NB4 (cell line): ENCODE data around the gene AMELX.

ENCODE experiments used
- DNase-seq: peaks from one replicate; pipeline ENCODE4 v3.0.0; 2010; ENCODE audit warnings: low read depth
- H3K4me3 ChIP-seq: one replicate; pipeline ENCODE4 v1.5.1; 2011; ENCODE audit warnings: mild to moderate bottlenecking, low read depth, low read length, moderate library complexity
- CTCF ChIP-seq: IDR thresholded peaks from one replicate; pipeline ENCODE4 v1.5.1; 2012; ENCODE audit warnings: low read depth, low read length
- MYC ChIP-seq: IDR thresholded peaks from 2 replicates; pipeline ENCODE4 v1.6.1; 2011; ENCODE audit warnings: low read depth, low read length
- POLR2A ChIP-seq: IDR thresholded peaks from 2 replicates; pipeline ENCODE4 v1.6.1; 2011; ENCODE audit warnings: mild to moderate bottlenecking; ENCODE audit not compliant: insufficient read length; ENCODE audit errors: extremely low read depth
- TF ChIP-seq, protein P1 (sequence below): IDR thresholded peaks from 2 replicates; pipeline ENCODE4 v1.6.1; 2011; ENCODE audit warnings: low read depth, low read length

AMELX gene

DNA sequence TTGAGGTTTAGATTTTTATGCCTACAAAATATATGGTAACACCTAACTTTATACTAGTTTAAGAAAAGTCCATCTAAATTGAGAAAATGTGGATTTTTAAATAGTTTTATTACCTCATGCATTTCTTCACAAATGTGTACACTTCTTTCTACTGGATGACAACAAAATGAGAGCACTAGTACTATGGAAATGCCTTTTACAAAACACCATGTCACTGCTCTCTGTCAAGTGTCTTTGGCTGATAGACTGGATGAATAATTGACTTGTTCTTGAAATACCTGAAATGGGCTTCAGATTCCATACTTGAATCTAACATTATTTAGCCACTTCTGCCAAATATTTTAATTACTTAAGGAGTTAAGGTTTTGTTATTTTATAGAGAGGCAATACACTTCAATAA, 49.5 kb downstream of the AMELX start:
- TF ChIP-seq POLR2A = no peak
- no peak for TF ChIP-seq CTCF
- TF ChIP-seq, protein P1, sequence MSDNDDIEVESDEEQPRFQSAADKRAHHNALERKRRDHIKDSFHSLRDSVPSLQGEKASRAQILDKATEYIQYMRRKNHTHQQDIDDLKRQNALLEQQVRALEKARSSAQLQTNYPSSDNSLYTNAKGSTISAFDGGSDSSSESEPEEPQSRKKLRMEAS = no peak
- TF ChIP-seq MYC = no peak
- no peak for DNase-seq
- H3K4me3 ChIP-seq = no peak overlapping the region

DNA sequence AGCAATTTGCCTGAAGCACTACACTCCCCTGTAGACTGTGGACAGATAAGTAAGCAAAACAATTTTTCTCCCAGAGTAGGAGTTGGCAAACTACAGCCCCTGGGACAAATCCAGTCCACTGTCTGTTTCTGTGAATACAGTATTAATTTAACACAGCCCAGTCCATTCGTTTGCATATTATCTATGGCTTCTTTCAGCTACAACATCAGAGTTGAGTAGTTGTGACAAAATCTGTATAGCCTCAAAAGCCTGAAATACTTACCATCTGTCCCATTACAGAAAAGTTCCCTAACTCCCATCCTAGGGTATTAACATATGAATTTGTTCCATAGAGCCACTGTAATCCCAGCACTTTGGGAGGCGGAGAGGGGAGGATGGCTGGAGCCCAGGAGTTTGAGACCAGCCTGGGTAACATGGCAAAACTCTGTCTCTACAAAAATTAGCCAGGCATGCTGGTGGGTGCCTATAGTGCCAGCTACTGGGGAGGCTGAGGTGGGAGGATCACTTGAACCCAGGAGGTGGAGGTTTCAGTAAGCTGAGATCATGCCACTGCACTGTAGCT, 53.0 kb downstream of the AMELX start:
- no peak overlapping the region for H3K4me3 ChIP-seq
- no peak for TF ChIP-seq CTCF
- TF ChIP-seq POLR2A = no peak
- TF ChIP-seq MYC = no peak
- TF ChIP-seq, protein P1 = no peak
- DNase-seq = no peak

DNA sequence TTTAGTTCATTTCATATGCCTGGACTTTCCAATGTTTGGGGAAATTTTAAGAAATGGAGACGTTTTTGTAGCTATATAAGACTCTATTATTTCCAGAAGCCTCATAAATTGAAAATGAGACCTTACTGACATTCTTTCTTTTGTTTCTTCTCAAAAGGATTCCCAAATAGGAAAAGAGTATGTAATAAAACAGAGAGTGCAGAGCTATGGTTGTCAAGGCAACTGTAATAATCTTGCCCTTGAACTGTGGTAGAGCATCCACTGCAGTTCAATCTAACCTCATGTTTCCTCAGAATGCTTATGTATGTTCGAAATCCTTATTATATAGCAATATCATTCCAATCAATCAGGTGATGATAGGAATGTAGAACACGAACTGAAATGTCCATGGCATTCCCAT, 54.1 kb downstream of the AMELX start:
- no peak for DNase-seq
- H3K4me3 ChIP-seq = no peak overlapping the region
- TF ChIP-seq CTCF (no peak), POLR2A (no peak), MYC (no peak)
- TF ChIP-seq, protein P1 = no peak

- H3K4me3 ChIP-seq = no peak overlapping the region
- no peak for DNase-seq
- TF ChIP-seq, protein P1 = no peak
- TF ChIP-seq MYC (no peak), POLR2A (no peak), CTCF (no peak)
Measured at GRCh38 chrX:11349020-11349419, 55.8 kb downstream of the AMELX start.

GRCh38 chrX:11349661-11350337, 56.6 kb downstream of the AMELX start:
- TF ChIP-seq POLR2A (no peak), MYC (no peak), CTCF (no peak)
- TF ChIP-seq, protein P1 = no peak
- DNase-seq = no peak
- H3K4me3 ChIP-seq = no peak overlapping the region
